Panc1 (cell line): ENCODE measurements around the gene GPS2. TPM values are rescaled to one million over a fixed set of nuclear protein-coding genes. Genes with fewer than 3 reads are reported as not detected.

ENCODE experiments used
- ATAC-seq: fragments of 200-7000 bp; cut with Tn5 transposase; 2 replicates; pipeline ENCODE4 v1.9.1; 2020; ENCODE audit warnings: mild to moderate bottlenecking, moderate library complexity
- BruUV-seq: library from RNA; stranded (reverse); fragments of 400-500 nt; replicated peaks from 2 replicates; lab custom pipeline; 2021; lab: Mats Ljungman, UMichigan
- CTCF ChIA-PET: fragments of 300-600 bp; sonication (Branson Sonifier 250); formaldehyde crosslinking; loops from one replicate; lab custom pipeline; 2022; ENCODE audit warnings: antibody characterized with exemption; lab: Charles Lee
- POLR2A ChIA-PET: fragments of 300-600 bp; sonication (Branson Sonifier 250); formaldehyde crosslinking; loops from one replicate; lab custom pipeline; 2022; ENCODE audit warnings: antibody characterized with exemption; lab: Charles Lee
- DNase-seq: peaks from one replicate; pipeline ENCODE4 v3.0.0-alpha.2; 2010; ENCODE audit warnings: low read depth, low spot score
- H3K27ac ChIP-seq: 2 replicates; pipeline ENCODE4 v1.5.1; 2011; ENCODE audit warnings: mild to moderate bottlenecking, low read length, inconsistent platforms
- H3K27me3 ChIP-seq: fragments of 200-500 bp; sonication (Bioruptor generic); 2 replicates; pipeline ENCODE4 v1.6.0; 2014; ENCODE audit warnings: low read length, inconsistent platforms; ENCODE audit not compliant: control insufficient read depth, insufficient read depth
- H3K36me3 ChIP-seq: fragments of 200-500 bp; sonication (Bioruptor generic); 2 replicates; pipeline ENCODE4 v1.5.1; 2014; ENCODE audit warnings: inconsistent platforms, mild to moderate bottlenecking, low read length, moderate library complexity; ENCODE audit not compliant: control insufficient read depth, insufficient read depth
- H3K4me1 ChIP-seq: 2 replicates; pipeline ENCODE4 v1.5.1; 2011; ENCODE audit warnings: inconsistent platforms, mild to moderate bottlenecking, low read length, moderate library complexity; ENCODE audit not compliant: control insufficient read depth, insufficient read depth
- H3K4me3 ChIP-seq, 2 experiments: 2 replicates each; pipeline ENCODE4 v1.5.1; 2011 to 2012; ENCODE audit warnings: low read depth in 2 of 2, low read length in 2 of 2, mild to moderate bottlenecking in 2 of 2, inconsistent platforms in 1 of 2, moderate library complexity in 1 of 2
- H3K9me3 ChIP-seq: fragments of 200-500 bp; sonication (Bioruptor generic); 2 replicates; pipeline ENCODE4 v1.5.1; 2014; ENCODE audit warnings: low read depth, mild to moderate bottlenecking, inconsistent platforms, low read length, moderate library complexity; ENCODE audit not compliant: control insufficient read depth, insufficient read depth
- CTCF ChIP-seq: fragments of 450-650 bp; IDR thresholded peaks from 2 replicates; pipeline ENCODE4 v1.5.1; 2017; ENCODE audit warnings: mild to moderate bottlenecking
- POLR2AphosphoS5 ChIP-seq: IDR thresholded peaks from 2 replicates; pipeline ENCODE4 v1.6.1; 2012; ENCODE audit warnings: mild to moderate bottlenecking, low read depth, low read length, moderate library complexity
- REST ChIP-seq, 2 experiments: IDR thresholded peaks; 2 replicates each; pipeline ENCODE4 v1.6.1; 2011 to 2012; ENCODE audit warnings: low read depth in 2 of 2, control low read depth in 1 of 2, low read length in 1 of 2, mild to moderate bottlenecking in 1 of 2, moderate library complexity in 1 of 2; ENCODE audit not compliant: insufficient read depth in 1 of 2
- SIN3A ChIP-seq: IDR thresholded peaks from 2 replicates; pipeline ENCODE4 v1.6.1; 2012; ENCODE audit warnings: low read depth, mild to moderate bottlenecking, low read length, moderate library complexity, borderline replicate concordance; ENCODE audit not compliant: insufficient read depth
- TCF7L2 ChIP-seq: IDR thresholded peaks from 2 replicates; pipeline ENCODE4 v1.6.1; 2011; ENCODE audit warnings: mild to moderate bottlenecking, low read depth, low read length, inconsistent platforms
- in situ Hi-C: cut with HindIII; loops from 2 replicates; pipeline ENCODE4 v1.10.0; 2016; ENCODE audit warnings: low sequenced_read_pairs, low pct_unique_long_range_greater_than_20kb
- intact Hi-C: fragments of 100-400 bp; cut with micrococcal nuclease; formaldehyde crosslinking; loops from one replicate; pipeline ENCODE4 v1.10.0; 2022; ENCODE audit not compliant: unreplicated experiment
- total RNA-seq: library from RNA; stranded (reverse); gene quantifications from one replicate; pipeline ENCODE4 v1.2.1, GENCODE V29; 2021; ENCODE audit not compliant: unreplicated experiment

GPS2 gene
- total RNA-seq, 1 experiment from 2014 or later = 96.6 TPM

GRCh38 chr17:7352503-7352889 is 37.3 kb upstream of the GPS2 start:
- H3K27ac ChIP-seq = peak overlapping the region; percentile 83
- no peaks in the 10 kb centered on the region; the same call in 1 of the 2 replicates for H3K36me3 ChIP-seq
- peaks cover 9% of the 10 kb centered on the region for H3K4me1 ChIP-seq
- DNase-seq (no peak), ATAC-seq (no peak)
- ChIA-PET CTCF (interaction anchor here (0.6 kb wide), 1 partner anchor 135 kb away, joined by 3 read pairs; no protein-coding TSS in a partner anchor), POLR2A (interaction anchor here (0.6 kb wide), 1 partner anchor 103 kb away, joined by 12 read pairs; no protein-coding TSS in a partner anchor)
- no peak for TF ChIP-seq SIN3A
- TF ChIP-seq CTCF = peak; percentile 62
- TSS peak; percentile 83 for BruUV-seq
- H3K27me3 ChIP-seq = no peaks in the 10 kb centered on the region
- H3K9me3 ChIP-seq = no peaks in the 10 kb centered on the region
- H3K4me3 ChIP-seq = peak overlapping the region; percentile 69 to 78
- intact Hi-C loops = loop anchor here (10.0 kb wide), 1 partner anchor 82 kb away; the partner anchor contains the start of genes FGF11 and TMEM102
- in situ Hi-C loops = no loop called here

- peak within 1 kb of the TSS; percentile 69 to 78 for H3K4me3 ChIP-seq
- no peaks in the 10 kb centered on the region for H3K27me3 ChIP-seq
- peaks cover 9% of the 10 kb centered on the region for H3K4me1 ChIP-seq
- H3K36me3 ChIP-seq = no peaks in the 10 kb centered on the region; the same call in 1 of the 2 replicates
- H3K9me3 ChIP-seq = no peaks in the 10 kb centered on the region
- ChIA-PET POLR2A (interaction anchor here (0.6 kb wide), 1 partner anchor 104 kb away, joined by 12 read pairs; no protein-coding TSS in a partner anchor), CTCF (interaction anchor here (0.6 kb wide), 1 partner anchor 134 kb away, joined by 3 read pairs; no protein-coding TSS in a partner anchor)
- TF ChIP-seq POLR2AphosphoS5 (no peak; the same call in 1 of the 2 replicates), TCF7L2 (no peak), REST (IDR thresholded peaks at IDR 0.05; ENCODE audit: insufficient read depth in 1 of 2, low read depth in 2 of 2, low read length in 1 of 2) (no peak), CTCF (peak; percentile 86), SIN3A (peak; percentile 80; the same call in 1 of the 2 replicates)
- ATAC-seq (peak; percentile 75), DNase-seq (no peak)
- BruUV-seq = no TSS peak
- H3K27ac ChIP-seq = peak within 1 kb of the TSS; percentile 92
- in situ Hi-C loops (no loop called here), intact Hi-C loops (loop anchor here (10.0 kb wide), 1 partner anchor 83 kb away; the partner anchor contains the start of genes FGF11 and TMEM102)
Measured at GRCh38 chr17:7351665-7352502, 36.7 kb upstream of the GPS2 start, which contains the start of gene KCTD11. KCTD11 (plus strand) TSS chr17:7352162.
